HUES64 (cell line): ENCODE results near the gene HUNK.
A peak's percentile ranks its signal among the peaks of the same experiment; 100 is the strongest.

Experiments
- H3K27ac ChIP-seq: 2 replicates; pipeline ENCODE4 v1.7.0; 2013; ENCODE audit warnings: low read depth, low read length, inconsistent platforms
- H3K27me3 ChIP-seq: 2 replicates; pipeline ENCODE4 v1.6.1; 2013; ENCODE audit warnings: mild to moderate bottlenecking, low read length; ENCODE audit not compliant: insufficient read depth
- H3K36me3 ChIP-seq: 2 replicates; pipeline ENCODE4 v1.6.1; 2013; ENCODE audit warnings: mild to moderate bottlenecking, low read length; ENCODE audit not compliant: insufficient read depth
- H3K4me1 ChIP-seq: 2 replicates; pipeline ENCODE4 v1.6.1; 2013; ENCODE audit warnings: mild to moderate bottlenecking, low read length, moderate library complexity; ENCODE audit not compliant: insufficient read depth
- H3K4me3 ChIP-seq: 2 replicates; pipeline ENCODE4 v1.5.1; 2013; ENCODE audit warnings: mild to moderate bottlenecking, low read length, moderate library complexity
- H3K9ac ChIP-seq: 2 replicates; pipeline ENCODE4 v1.6.1; 2013; ENCODE audit warnings: mild to moderate bottlenecking, low read depth, low read length
- H3K9me3 ChIP-seq: 2 replicates; pipeline ENCODE4 v1.6.1; 2013; ENCODE audit warnings: low read depth, low read length; ENCODE audit not compliant: insufficient read depth
- WGBS: fragments of 150-250, 120-280 bp; methylation state at CpG from one replicate; pipeline ENCODE4 v1.1.7; 2013; ENCODE audit warnings: missing lambda C conversion rate; 5-methylcytosine and 5-hydroxymethylcytosine counted together

Gene HUNK

DNA sequence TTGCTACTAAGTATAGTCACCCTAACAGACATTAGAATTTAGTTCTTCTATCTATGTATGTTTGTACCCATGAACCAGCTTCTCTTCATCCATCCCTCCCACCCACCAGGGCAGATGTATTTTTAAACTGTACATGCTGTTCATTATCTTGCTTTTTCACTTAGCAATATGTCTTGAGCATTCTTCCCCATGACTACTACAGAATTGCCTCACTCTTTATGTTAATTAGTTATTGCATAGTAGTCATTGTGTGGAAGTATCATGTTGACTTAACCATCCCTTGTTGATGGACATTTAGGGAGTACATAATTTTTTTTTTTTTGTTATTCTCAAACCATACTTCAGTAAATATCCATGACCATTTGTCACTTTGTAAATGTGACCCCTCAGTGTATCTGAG is 9.9 kb downstream of the HUNK start:
- no peak overlapping the region for H3K4me3 ChIP-seq
- peaks cover 3% of the 10 kb centered on the region; the same call in 1 of the 2 replicates for H3K9me3 ChIP-seq
- H3K4me1 ChIP-seq = peaks cover 4% of the 10 kb centered on the region
- H3K27me3 ChIP-seq = no peaks in the 10 kb centered on the region
- H3K9ac ChIP-seq = no peak overlapping the region
- H3K27ac ChIP-seq = no peak overlapping the region
- no peaks in the 10 kb centered on the region for H3K36me3 ChIP-seq

DNA sequence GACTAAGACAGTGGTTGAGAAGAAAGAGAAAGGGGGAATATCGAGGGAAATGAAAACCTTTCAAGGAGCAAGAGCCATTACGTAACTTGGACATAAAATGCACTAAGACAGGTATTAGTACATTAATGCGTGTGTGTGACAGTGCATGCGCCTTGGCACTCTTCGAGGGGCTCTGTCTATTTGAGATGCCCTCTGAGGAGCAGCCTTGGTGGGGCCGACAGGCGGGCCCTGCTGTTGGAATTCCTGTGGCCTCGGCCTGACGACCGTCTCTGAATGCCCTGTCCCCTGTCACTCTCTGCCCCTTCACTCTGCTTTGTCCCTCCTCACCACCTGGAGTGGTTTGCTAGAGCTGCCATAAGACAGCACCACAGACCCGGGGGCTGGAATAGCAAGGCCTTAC is 12.3 kb downstream of the HUNK start:
- no peak overlapping the region for H3K9ac ChIP-seq
- peaks cover 15% of the 10 kb centered on the region for H3K4me1 ChIP-seq
- H3K9me3 ChIP-seq = peaks cover 3% of the 10 kb centered on the region; the same call in 1 of the 2 replicates
- H3K4me3 ChIP-seq = no peak overlapping the region
- whole genome bisulfite sequencing = 93% methylated on average over 11 of the region's 11 CpGs
- no peak overlapping the region for H3K27ac ChIP-seq
- H3K36me3 ChIP-seq = no peaks in the 10 kb centered on the region
- H3K27me3 ChIP-seq = no peaks in the 10 kb centered on the region

DNA sequence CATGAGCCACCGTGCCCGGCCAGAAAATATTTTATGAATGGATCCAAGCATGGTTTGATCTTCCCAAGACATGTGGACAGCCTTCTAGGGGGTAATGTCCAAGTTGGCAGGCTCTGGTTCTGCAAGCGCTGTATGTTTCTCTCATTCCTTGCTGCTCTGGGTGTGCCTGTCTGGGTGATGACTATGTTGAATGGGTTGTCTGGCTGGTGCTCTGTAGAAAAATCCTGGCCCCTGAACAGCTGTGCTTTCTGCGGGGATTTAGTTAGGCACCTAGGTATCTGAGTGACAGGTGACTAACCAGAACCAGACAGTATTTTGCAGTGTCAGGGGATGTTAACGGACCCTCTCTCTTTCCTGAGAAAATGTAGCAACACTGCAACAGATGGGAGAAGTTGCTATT is 14.1 kb downstream of the HUNK start:
- H3K9me3 ChIP-seq = peaks cover 3% of the 10 kb centered on the region; the same call in 1 of the 2 replicates
- H3K36me3 ChIP-seq = no peaks in the 10 kb centered on the region
- WGBS = 94% methylated on average over 5 of the region's 5 CpGs
- peaks cover 12% of the 10 kb centered on the region for H3K4me1 ChIP-seq
- no peak overlapping the region for H3K27ac ChIP-seq
- H3K9ac ChIP-seq = no peak overlapping the region
- H3K4me3 ChIP-seq = no peak overlapping the region
- H3K27me3 ChIP-seq = no peaks in the 10 kb centered on the region

DNA sequence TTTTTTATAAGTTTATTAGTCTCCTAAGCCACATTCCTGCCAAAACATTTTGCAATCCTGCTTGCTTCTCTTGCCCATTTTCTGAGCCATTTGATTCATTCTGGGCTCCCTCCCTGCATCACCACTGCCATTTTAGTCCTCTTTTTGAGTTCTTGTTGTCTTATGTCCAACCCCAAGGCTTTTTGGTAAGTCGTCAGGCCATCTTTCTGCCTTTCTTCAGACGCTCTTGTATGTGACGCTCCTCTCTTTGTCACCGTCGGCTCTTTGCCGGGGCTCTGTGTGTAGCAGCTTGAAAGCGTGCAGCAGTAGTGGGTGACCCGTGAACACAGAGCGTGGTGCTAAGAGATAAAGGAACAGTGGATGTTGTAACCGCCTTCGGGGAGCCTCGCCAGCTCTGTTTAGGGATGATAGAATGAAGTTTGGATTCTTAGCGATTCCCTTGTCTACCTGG is 14.6 kb downstream of the HUNK start:
- Histone ChIP-seq H3K36me3 (no peaks in the 10 kb centered on the region), H3K4me3 (no peak overlapping the region), H3K27ac (no peak overlapping the region), H3K9ac (no peak overlapping the region), H3K9me3 (peaks cover 3% of the 10 kb centered on the region; the same call in 1 of the 2 replicates), H3K27me3 (no peaks in the 10 kb centered on the region), H3K4me1 (peaks cover 12% of the 10 kb centered on the region)
- WGBS = 94% methylated on average over 13 of the region's 13 CpGs

DNA sequence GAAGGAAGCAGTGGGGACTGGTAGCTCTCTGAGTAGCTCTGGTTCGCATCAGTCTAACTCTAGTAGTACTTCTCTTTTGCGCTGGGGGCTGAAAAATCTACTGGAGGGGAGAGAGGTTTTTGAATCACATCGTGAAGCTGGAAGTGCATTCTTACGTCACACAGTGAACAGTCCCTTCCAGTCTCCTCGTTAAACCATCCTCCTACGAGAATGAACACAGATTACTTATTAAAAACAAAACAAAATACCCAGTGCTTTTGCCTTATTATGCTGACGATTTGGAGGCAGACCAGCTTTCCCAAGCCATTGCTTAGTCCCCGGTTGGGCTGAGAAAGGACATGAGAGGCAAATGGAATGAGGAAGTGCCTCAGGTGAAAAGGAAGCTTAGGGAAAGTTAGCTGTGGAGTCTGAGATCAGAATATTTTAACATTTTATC is 16.1 kb downstream of the HUNK start:
- H3K9ac ChIP-seq = peak overlapping the region; percentile 62
- H3K9me3 ChIP-seq = no peaks in the 10 kb centered on the region
- H3K4me1 ChIP-seq = peaks cover 25% of the 10 kb centered on the region
- WGBS = 35% methylated on average over 8 of the region's 8 CpGs
- peak overlapping the region; percentile 81 for H3K27ac ChIP-seq
- H3K27me3 ChIP-seq = no peaks in the 10 kb centered on the region
- H3K4me3 ChIP-seq = peak overlapping the region; percentile 29
- no peaks in the 10 kb centered on the region for H3K36me3 ChIP-seq

DNA sequence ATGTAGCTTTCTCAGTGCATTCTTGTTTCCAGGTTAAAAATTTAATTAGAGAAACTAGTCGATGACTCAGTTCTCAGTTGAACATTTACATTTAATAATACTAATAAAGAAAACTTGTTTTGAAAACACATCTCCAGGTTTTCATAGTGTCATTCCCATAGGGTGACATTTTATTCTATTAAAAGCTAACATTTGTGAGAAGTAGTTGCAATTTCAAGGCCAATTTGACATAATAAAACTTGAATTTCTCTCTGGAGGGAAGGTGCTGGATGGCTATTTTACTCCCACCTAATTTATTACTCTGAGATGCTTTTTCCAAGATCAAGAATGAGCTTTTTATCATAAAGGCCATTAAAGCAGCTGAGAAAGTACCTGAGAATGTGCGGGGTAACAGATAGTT is 16.6 kb downstream of the HUNK start:
- Histone ChIP-seq H3K36me3 (no peaks in the 10 kb centered on the region), H3K9ac (peak overlapping the region; percentile 62; the same call in 1 of the 2 replicates), H3K4me1 (peaks cover 30% of the 10 kb centered on the region), H3K27me3 (no peaks in the 10 kb centered on the region), H3K9me3 (no peaks in the 10 kb centered on the region), H3K27ac (peak overlapping the region; percentile 81), H3K4me3 (0 out of 2 replicates have a peak overlapping the region, but pooled peaks have one; percentile 29)
- 90% methylated on average over 1 of the region's 2 CpGs for WGBS

DNA sequence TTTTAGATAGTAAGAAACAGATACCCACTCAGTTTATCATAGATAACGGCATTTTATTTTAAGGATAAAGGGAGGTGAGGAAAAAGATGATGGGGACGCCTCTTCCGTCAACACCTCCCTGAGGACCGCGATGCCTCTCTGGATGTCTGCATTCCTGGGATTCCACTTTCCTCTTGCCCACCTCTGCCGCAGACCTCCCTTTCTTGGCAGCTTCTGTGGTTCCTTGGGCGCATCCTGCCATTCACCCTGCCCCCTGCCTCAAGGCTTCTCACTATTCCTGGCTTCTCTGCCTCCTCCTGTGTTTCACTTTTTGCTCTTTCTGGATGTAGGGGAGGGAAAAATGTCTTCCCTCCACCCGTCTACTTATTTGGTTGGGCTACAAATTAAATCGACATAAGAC is 19.9 kb downstream of the HUNK start:
- Histone ChIP-seq H3K27ac (no peak overlapping the region), H3K27me3 (no peaks in the 10 kb centered on the region), H3K9me3 (no peaks in the 10 kb centered on the region), H3K4me3 (no peak overlapping the region), H3K36me3 (no peaks in the 10 kb centered on the region), H3K4me1 (peaks cover 46% of the 10 kb centered on the region), H3K9ac (no peak overlapping the region)
- 54% methylated on average over 8 of the region's 9 CpGs for WGBS

DNA sequence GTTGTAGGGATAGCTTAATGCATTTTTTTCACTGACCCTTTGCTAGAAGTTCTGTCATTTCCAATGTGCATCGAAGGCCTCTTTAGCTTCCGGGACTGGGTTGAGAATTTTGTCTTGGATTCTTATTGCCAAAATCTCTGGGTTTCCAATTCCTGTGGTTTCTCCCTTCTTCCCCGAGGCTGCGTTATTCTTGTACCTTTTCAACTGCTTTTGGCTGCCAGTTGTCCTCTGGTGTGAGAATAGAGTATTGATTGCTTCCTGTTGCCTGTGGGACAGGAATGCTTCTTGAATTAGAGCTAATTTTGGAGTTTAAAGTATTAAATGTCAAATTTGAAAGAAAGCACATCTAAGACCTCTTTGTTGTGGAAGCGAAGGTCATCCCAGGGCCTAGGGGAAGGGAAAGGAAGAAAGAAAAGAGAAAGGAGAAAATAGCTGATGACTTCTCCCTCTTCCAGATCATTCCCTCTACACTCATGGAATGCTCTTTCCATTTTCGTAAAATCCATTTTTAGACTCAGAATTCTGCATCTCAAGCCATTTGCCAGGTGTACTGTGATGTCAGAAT is 21.1 kb downstream of the HUNK start:
- H3K27ac ChIP-seq = no peak overlapping the region
- 82% methylated on average over 6 of the region's 6 CpGs for WGBS

DNA sequence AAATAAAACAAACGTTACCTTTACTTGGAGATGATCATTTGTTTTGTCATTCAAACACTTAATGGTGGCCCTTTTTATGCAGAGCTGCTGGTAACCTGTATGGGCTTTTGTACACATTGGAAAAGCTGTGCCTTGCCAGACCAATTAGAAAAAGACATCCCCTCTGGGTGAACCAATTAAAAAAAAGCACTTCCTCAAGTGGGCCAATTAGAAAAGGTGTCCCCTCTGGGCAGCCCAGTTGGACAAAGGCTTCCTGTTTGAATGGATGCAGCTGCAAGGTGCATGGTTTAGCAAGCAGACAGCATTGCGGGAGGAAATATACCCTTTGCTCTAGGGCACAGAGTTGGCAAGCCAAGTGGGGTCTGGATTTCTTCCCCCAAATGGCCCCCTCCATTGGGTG is 21.6 kb downstream of the HUNK start:
- no peaks in the 10 kb centered on the region for H3K27me3 ChIP-seq
- no peak overlapping the region for H3K27ac ChIP-seq
- H3K9ac ChIP-seq = no peak overlapping the region
- no peak overlapping the region for H3K4me3 ChIP-seq
- H3K4me1 ChIP-seq = peaks cover 39% of the 10 kb centered on the region
- no peaks in the 10 kb centered on the region for H3K36me3 ChIP-seq
- H3K9me3 ChIP-seq = no peaks in the 10 kb centered on the region
- 80% methylated on average over 2 of the region's 2 CpGs for WGBS

More for the DNA sequence above, 21.1 kb downstream of the HUNK start:
- no peak overlapping the region for H3K9ac ChIP-seq
- no peaks in the 10 kb centered on the region for H3K27me3 ChIP-seq
- H3K36me3 ChIP-seq = no peaks in the 10 kb centered on the region
- H3K4me1 ChIP-seq = peaks cover 44% of the 10 kb centered on the region
- H3K4me3 ChIP-seq = no peak overlapping the region
- no peaks in the 10 kb centered on the region for H3K9me3 ChIP-seq

DNA sequence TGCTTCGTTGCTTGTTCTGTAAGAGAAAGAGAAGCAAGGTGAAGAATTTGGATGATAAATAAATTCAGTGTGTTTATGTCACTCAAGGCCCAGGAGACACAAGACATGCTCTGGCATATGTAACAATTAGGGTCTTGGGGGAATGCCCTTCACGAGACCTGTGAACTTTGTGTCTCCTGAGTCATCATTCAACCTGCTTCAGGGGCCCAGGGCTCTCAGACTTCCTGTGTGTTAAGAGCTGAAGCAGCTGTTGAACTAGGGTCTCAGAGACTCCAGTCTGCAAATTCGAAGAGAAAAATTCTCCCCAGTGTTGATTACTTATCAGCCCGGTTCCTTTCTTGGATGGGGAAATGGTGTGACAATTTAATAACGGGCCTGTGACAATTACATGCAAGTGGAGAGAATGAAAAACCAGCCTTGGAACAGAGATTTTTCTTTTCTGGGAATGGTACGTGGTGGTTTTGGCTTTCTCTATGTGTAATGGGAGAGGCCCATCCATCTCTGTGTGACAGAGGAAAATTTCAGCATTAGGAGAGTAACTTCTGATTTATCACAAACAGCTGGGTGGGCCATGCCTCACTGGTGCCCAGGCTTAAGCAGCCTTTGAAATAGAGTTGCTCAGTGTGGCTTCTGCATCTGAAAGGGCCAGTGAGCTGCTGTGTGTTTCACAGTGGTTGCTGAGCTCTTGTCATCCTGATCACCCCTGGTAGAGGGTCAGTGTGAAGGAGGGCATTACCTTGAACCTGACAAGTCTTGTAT is 22.4 kb downstream of the HUNK start:
- Histone ChIP-seq H3K9me3 (no peaks in the 10 kb centered on the region), H3K36me3 (no peaks in the 10 kb centered on the region), H3K27ac (0 out of 2 replicates have a peak overlapping the region, but pooled peaks have one; percentile 24), H3K4me1 (peaks cover 34% of the 10 kb centered on the region), H3K4me3 (no peak overlapping the region), H3K9ac (no peak overlapping the region), H3K27me3 (no peaks in the 10 kb centered on the region)
- WGBS = 84% methylated on average over 6 of the region's 6 CpGs

DNA sequence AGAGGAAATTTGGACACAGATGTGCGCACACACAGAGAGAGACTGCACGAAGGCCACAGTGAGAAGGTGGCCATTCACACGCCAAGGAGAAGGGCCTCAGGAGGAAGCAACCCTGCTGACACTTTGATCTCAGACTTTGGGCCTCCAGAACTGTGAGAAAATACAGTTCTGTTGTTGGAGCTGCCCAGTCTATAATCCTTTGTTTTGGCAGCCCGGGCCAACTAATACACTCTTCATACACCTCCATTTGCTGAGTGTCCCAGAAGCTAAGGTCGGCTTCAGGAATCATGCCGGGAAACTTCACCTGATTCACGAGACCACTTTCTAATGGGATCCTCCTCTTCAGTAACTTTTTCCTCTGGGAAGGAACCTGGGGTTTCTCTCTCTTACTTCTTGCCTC is 23.2 kb downstream of the HUNK start:
- peaks cover 34% of the 10 kb centered on the region for H3K4me1 ChIP-seq
- no peaks in the 10 kb centered on the region for H3K9me3 ChIP-seq
- H3K36me3 ChIP-seq = no peaks in the 10 kb centered on the region
- H3K27me3 ChIP-seq = no peaks in the 10 kb centered on the region
- no peak overlapping the region for H3K9ac ChIP-seq
- 80% methylated on average over 7 of the region's 7 CpGs for WGBS
- no peak overlapping the region for H3K4me3 ChIP-seq
- H3K27ac ChIP-seq = no peak overlapping the region
